K562 (cell line): ENCODE data around the gene ELMO3. TPM values are rescaled to one million over a fixed set of nuclear protein-coding genes. Genes with fewer than 3 reads are reported as not detected.
A peak's percentile ranks its signal among the peaks of the same experiment; 100 is the strongest.

Source experiments
- ATAC-seq: fragments of 200-7000 bp; cut with Tn5 transposase; 3 replicates; pipeline ENCODE4 v1.9.1; 2020; ENCODE audit warnings: moderate library complexity
- BruUV-seq: library from RNA; stranded (reverse); fragments of 400-500 nt; replicated peaks from 2 replicates; lab custom pipeline; 2021; lab: Mats Ljungman, UMichigan
- CTCF ChIA-PET: fragments of 300-600 bp; formaldehyde crosslinking; extraction: SDS; loops from one replicate; lab custom pipeline; 2021; ENCODE audit warnings: low intra/inter-chr PET ratio; lab: Yijun Ruan, JAX
- POLR2A ChIA-PET: fragments of 300-600, 350-650 bp; sonication (Branson Sonifier 250); formaldehyde crosslinking; extraction: SDS; loops from one replicate; lab custom pipeline; 2021; ENCODE audit warnings: antibody characterized with exemption, inconsistent platforms; lab: Yijun Ruan, JAX
- DNase-seq, 4 experiments: peaks; one replicate each; pipeline versions ENCODE4 v3.0.0 to v3.0.0-alpha.2; 2011 to 2018; ENCODE audit warnings: low spot score in 3 of 4, mixed read lengths in 3 of 4; ENCODE audit errors: extremely low read depth in 1 of 4
- FAIRE-seq: peaks from 2 replicates; lab custom pipeline; 2011; peaks lifted over from hg19 to GRCh38; lab: Jason Lieb, UNC
- H2AFZ ChIP-seq: 2 replicates; pipeline ENCODE4 v1.6.0; 2011; ENCODE audit warnings: low read depth, low read length, control low read depth, inconsistent platforms
- H3K27ac ChIP-seq: fragments of 200-600 bp; 3 replicates; pipeline ENCODE4 v1.8.0; 2011; ENCODE audit warnings: low read depth, mild to moderate bottlenecking, control low read depth, inconsistent platforms, low read length, moderate library complexity, mixed read lengths; ENCODE audit errors: extremely low read depth
- H3K27me3 ChIP-seq, 2 experiments: fragments of 300-600 bp in 1 of 2; 2 replicates in 1 of 2; 3 replicates in 1 of 2; pipeline versions ENCODE4 v1.6.0 to v1.8.0; 2011; ENCODE audit warnings: inconsistent platforms in 2 of 2, low read length in 2 of 2, mild to moderate bottlenecking in 1 of 2, mixed read lengths in 1 of 2, moderate library complexity in 1 of 2; ENCODE audit not compliant: control insufficient read depth in 2 of 2, insufficient read depth in 2 of 2
- H3K36me3 ChIP-seq: fragments of 300-600 bp; 3 replicates; pipeline ENCODE4 v1.8.0; 2011; ENCODE audit warnings: mild to moderate bottlenecking, low read length, inconsistent platforms; ENCODE audit not compliant: control insufficient read depth, insufficient read depth
- H3K4me1 ChIP-seq, 2 experiments: fragments of 200-600 bp in 1 of 2; replicated peaks in 1 of 2; 2 replicates in 1 of 2; 3 replicates in 1 of 2; pipeline versions ENCODE4 v1.5.1 to v1.8.0; 2011; ENCODE audit warnings: inconsistent platforms in 2 of 2, low read length in 2 of 2, mild to moderate bottlenecking in 1 of 2, mixed read lengths in 1 of 2, moderate library complexity in 1 of 2; ENCODE audit not compliant: control insufficient read depth in 2 of 2, insufficient read depth in 2 of 2
- H3K4me2 ChIP-seq: 2 replicates; pipeline ENCODE4 v1.6.1; 2011; ENCODE audit warnings: low read length, control low read depth, inconsistent platforms, mixed read lengths; ENCODE audit not compliant: insufficient read depth
- H3K4me3 ChIP-seq: fragments of 200-600 bp; sonication (generic), shearing (Covaris generic); 2 replicates; pipeline ENCODE4 v1.5.1; 2016; ENCODE audit warnings: control low read depth, inconsistent platforms
- H3K79me2 ChIP-seq: fragments of 200-600 bp; 3 replicates; pipeline ENCODE4 v1.8.0; 2011; ENCODE audit warnings: low read length, inconsistent platforms; ENCODE audit not compliant: control insufficient read depth, insufficient read depth
- H3K9ac ChIP-seq, 2 experiments: 2 replicates each; pipeline versions ENCODE4 v1.6.0 to v1.6.1; 2011; ENCODE audit warnings: low read depth in 2 of 2, low read length in 2 of 2, control low read depth in 1 of 2, inconsistent platforms in 1 of 2, mild to moderate bottlenecking in 1 of 2, mixed read lengths in 1 of 2; ENCODE audit not compliant: insufficient read depth in 1 of 2
- H3K9me1 ChIP-seq: one replicate; pipeline ENCODE4 v1.6.0; 2011; ENCODE audit warnings: inconsistent platforms, mild to moderate bottlenecking, low read length, moderate library complexity; ENCODE audit not compliant: control insufficient read depth, insufficient read depth
- H3K9me3 ChIP-seq: replicated peaks from 2 replicates; pipeline ENCODE4 v1.5.1; 2011; ENCODE audit warnings: low read depth, low read length, inconsistent platforms; ENCODE audit not compliant: control insufficient read depth, insufficient read depth
- H4K20me1 ChIP-seq: replicated peaks from 2 replicates; pipeline ENCODE4 v1.6.1; 2011; ENCODE audit warnings: low read length, inconsistent platforms, mixed read lengths; ENCODE audit not compliant: control insufficient read depth, insufficient read depth
- CC2D1A ChIP-seq: fragments of 450-650 bp; IDR thresholded peaks from 2 replicates; pipeline ENCODE4 v1.6.1; 2017; ENCODE audit warnings: mild to moderate bottlenecking
- HDAC2 ChIP-seq: fragments of 450-650 bp; IDR thresholded peaks from 2 replicates; pipeline ENCODE4 v1.6.1; 2016; ENCODE audit warnings: mild to moderate bottlenecking
- JUNB ChIP-seq: fragments of 450-650 bp; formaldehyde crosslinking; conservative IDR thresholded peaks from 2 replicates; pipeline ENCODE4 v1.4.0; 2020; ENCODE audit warnings: mild to moderate bottlenecking
- KAT8 ChIP-seq: fragments of 450-650 bp; IDR thresholded peaks from 2 replicates; pipeline ENCODE4 v1.6.1; 2016; ENCODE audit warnings: low read depth, mild to moderate bottlenecking
- MECOM ChIP-seq: fragments of 250-450 bp; sonication (Bioruptor Pico); IDR thresholded peaks from 2 replicates; pipeline ENCODE4 v1.8.0; 2022; ENCODE audit warnings: inconsistent platforms
- PHF20 ChIP-seq: fragments of 450-650 bp; IDR thresholded peaks from 2 replicates; pipeline ENCODE4 v1.6.1; 2018; ENCODE audit not compliant: partially characterized antibody
- POLR2G ChIP-seq: fragments of 200-400 bp; formaldehyde crosslinking; IDR thresholded peaks from 2 replicates; pipeline ENCODE4 v1.6.1; 2017; ENCODE audit warnings: low read depth, mild to moderate bottlenecking, antibody characterized with exemption, low read length, moderate library complexity
- PYGO2 ChIP-seq: fragments of 450-650 bp; IDR thresholded peaks from 2 replicates; pipeline ENCODE4 v1.6.1; 2016; ENCODE audit warnings: mild to moderate bottlenecking, missing genetic modification characterization, moderate library complexity, missing compliant biosample characterization
- RBM25 ChIP-seq: fragments of 200-400 bp; formaldehyde crosslinking; IDR thresholded peaks from 2 replicates; pipeline ENCODE4 v1.6.1; 2018; ENCODE audit warnings: low read length, low read depth, moderate library complexity; ENCODE audit not compliant: severe bottlenecking
- RCOR1 ChIP-seq, 2 experiments: IDR thresholded peaks; 2 replicates each; pipeline ENCODE4 v1.6.1; 2012; ENCODE audit warnings: low read depth in 2 of 2, low read length in 2 of 2, borderline replicate concordance in 1 of 2, improper control_type of control experiment in 1 of 2
- SP1 ChIP-seq: sonication (generic); formaldehyde crosslinking; IDR thresholded peaks from 2 replicates; pipeline ENCODE4 v1.8.1; 2022; ENCODE audit warnings: mild to moderate bottlenecking, missing genetic modification reagents
- TARDBP ChIP-seq: fragments of 450-650 bp; IDR thresholded peaks from 2 replicates; pipeline ENCODE4 v1.6.1; 2016
- ZC3H11A ChIP-seq: IDR thresholded peaks from 2 replicates; pipeline ENCODE4 v1.6.1; 2012; ENCODE audit warnings: low read depth, low read length, improper control_type of control experiment
- ZNF589 ChIP-seq: fragments of 200-800 bp; sonication (Bioruptor generic); IDR thresholded peaks from 2 replicates; pipeline ENCODE4 v1.6.1; 2016; ENCODE audit warnings: low read depth, missing genetic modification characterization, missing compliant biosample characterization
- WGBS: fragments of 100-300 bp; shearing (Covaris generic); methylation state at CpG from one replicate; pipeline ENCODE4 v1.1.6; 2016; ENCODE audit warnings: low coverage, mixed read lengths; ENCODE audit not compliant: insufficient coverage; ENCODE audit errors: missing lambda C conversion rate; 5-methylcytosine and 5-hydroxymethylcytosine counted together
- in situ Hi-C: fragments of 300-500 bp; cut with MboI; formaldehyde crosslinking; loops from 4 replicates; pipeline ENCODE4 v1.15.0; 2018; ENCODE audit warnings: inconsistent platforms, mixed read lengths
- intact Hi-C: fragments of 100-400 bp; cut with micrococcal nuclease; formaldehyde crosslinking; loops from 2 replicates; pipeline ENCODE4 v1.14.2; 2022
- polyA plus RNA-seq, 8 experiments: library from polyadenylated mRNA; depleted of rRNA in 4 of 8; stranded (reverse) in 5 of 8; unstranded in 3 of 8; fragments of >200 nt; fragmentation: Nextera tagmentation in 2 of 8; fragmentation: Illumina TruSeq in 1 of 8; extraction: Ambion mirVana in 2 of 8; extraction: Trizol in 1 of 8; gene quantifications; 2 replicates each; pipeline versions ENCODE4 v1.2.1 to v1.2.3, GENCODE V29; 2011 to 2014; ENCODE audit warnings: inconsistent platforms in 1 of 8, missing spikeins in 1 of 8
- total RNA-seq, 7 experiments: library from RNA; depleted of rRNA in 6 of 7; stranded (reverse); fragments of >200 nt in 6 of 7; fragmentation: Illumina TruSeq in 2 of 7; extraction: Trizol in 2 of 7; gene quantifications; 2 replicates each; pipeline versions ENCODE4 v1.2.1 to v1.2.3, GENCODE V29; 2011 to 2021; ENCODE audit warnings: low replicate concordance in 1 of 7
- TF ChIP-seq, protein P1 (sequence below), 3 experiments: fragments of 200-800 bp in 1 of 3; fragments of 250-450 bp in 1 of 3; fragments of 450-650 bp in 1 of 3; sonication (Bioruptor Pico) in 1 of 3; sonication (Bioruptor generic) in 1 of 3; formaldehyde crosslinking in 1 of 3; IDR thresholded peaks; 2 replicates each; pipeline versions ENCODE4 v1.6.1 to v1.8.0; 2016 to 2022; ENCODE audit warnings: mild to moderate bottlenecking in 2 of 3, missing genetic modification characterization in 2 of 3, missing compliant biosample characterization in 1 of 3, moderate library complexity in 1 of 3
- TF ChIP-seq, protein P2 (sequence below): sonication (generic); formaldehyde crosslinking; IDR thresholded peaks from 2 replicates; pipeline ENCODE4 v1.8.0; 2022; ENCODE audit warnings: mild to moderate bottlenecking, missing genetic modification reagents

ELMO3 gene
- total and polyA plus RNA-seq, 9 of the 15 experiments (the other 6 are each of a cell fraction or from before 2014, with no cell fraction given) = 0.04 to 5.1 (median 1.5) TPM

DNA sequence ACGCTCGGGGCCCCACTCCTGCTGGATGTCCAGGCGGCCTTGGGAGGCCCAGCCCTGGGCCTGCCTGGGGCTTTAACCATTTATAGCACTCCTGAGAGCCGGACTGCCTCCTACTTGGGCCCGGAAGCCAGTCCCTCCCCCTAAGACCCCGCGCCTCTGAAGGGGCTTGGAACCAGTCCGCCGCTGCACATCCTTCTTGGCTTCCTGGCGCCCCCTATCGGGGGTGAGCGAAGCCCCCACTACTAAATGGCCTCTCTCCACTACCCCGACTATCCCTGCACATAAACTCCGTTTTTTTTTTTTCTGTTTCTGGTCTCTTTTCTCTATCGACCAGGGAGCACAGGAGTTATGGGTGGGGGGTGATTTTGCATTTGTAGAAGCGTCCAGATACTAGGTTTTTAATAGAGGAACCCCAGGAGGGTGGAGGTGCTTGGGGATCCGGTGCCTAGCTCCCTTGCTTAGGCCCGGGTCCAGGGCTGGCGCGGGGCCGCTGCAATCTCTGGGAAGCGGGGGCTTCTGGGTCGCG is 29.2 kb upstream of the ELMO3 start (continued):
- TF ChIP-seq RCOR1 (IDR thresholded peaks at IDR 0.05; ENCODE audit: borderline replicate concordance in 1 of 2, low read depth in 2 of 2, low read length in 2 of 2) = 0 out of 4 replicates have a peak, but pooled peaks of 1 of the 2 experiments have one; percentile 41
- no peak for TF ChIP-seq SP1
- TF ChIP-seq HDAC2 = 0 out of 2 replicates have a peak, but pooled peaks have one; percentile 15
- TF ChIP-seq PYGO2 = no peak
- TF ChIP-seq RBM25 = no peak
- TF ChIP-seq, all 486 proteins: peak for 21

- peak; percentile 90 for ATAC-seq
- H3K9me3 ChIP-seq = no peaks in the 10 kb centered on the region
- 4% methylated on average over 4 of the region's 50 CpGs for WGBS
- no peaks in the 10 kb centered on the region for H3K79me2 ChIP-seq
- H3K36me3 ChIP-seq = peaks cover 8% of the 10 kb centered on the region; the same call in 2 of the 3 replicates
- intact Hi-C loops = no loop called here
- H4K20me1 ChIP-seq = no peaks in the 10 kb centered on the region
- H3K4me3 ChIP-seq = peak within 1 kb of the TSS; percentile 36
- in situ Hi-C loops = loop anchor here (25.0 kb wide), 1 partner anchor 208 kb away; the partner anchor contains the start of gene CES3
- peak; percentile 87 to 94 (median 91) for DNase-seq
- no TSS peak for BruUV-seq
- peak within 1 kb of the TSS; percentile 68 for H3K27ac ChIP-seq
- H3K4me1 ChIP-seq = peaks cover 20 to 62% of the 10 kb centered on the region in 2 experiments; a peak in 4 of 5 replicates
- H3K9ac ChIP-seq = peak within 1 kb of the TSS; percentile 69 to 85
- ChIA-PET POLR2A (interaction anchor here (0.5 to 1.2 kb wide), 5 partner anchors 10 to 611 kb away, joined by 3 to 5 read pairs (median 4); partner anchors contain the start of gene NAE1), CTCF (no interaction called here)
- H3K9me1 ChIP-seq = no peaks in the 10 kb centered on the region
- no peaks in the 10 kb centered on the region for H3K27me3 ChIP-seq
- peak within 1 kb of the TSS; percentile 92 for H3K4me2 ChIP-seq
- peak; percentile 48 for FAIRE-seq
- peak within 1 kb of the TSS; percentile 82 for H2AFZ ChIP-seq
- TF ChIP-seq PHF20 (no peak), TARDBP (no peak), ZC3H11A (no peak), KAT8 (no peak), MECOM (CRISPR knock-in tag) (peak; percentile 89), ZNF589 (CRISPR knock-in tag) (no peak), POLR2G (peak; percentile 82), CC2D1A (no peak), JUNB (CRISPR knock-in tag) (no peak), RCOR1 (IDR thresholded peaks at IDR 0.05; ENCODE audit: borderline replicate concordance in 1 of 2, low read depth in 2 of 2, low read length in 2 of 2) (peak in 1 of 2 experiments; percentile 93; a peak in 3 of 4 replicates)
- TF ChIP-seq, protein P1, sequence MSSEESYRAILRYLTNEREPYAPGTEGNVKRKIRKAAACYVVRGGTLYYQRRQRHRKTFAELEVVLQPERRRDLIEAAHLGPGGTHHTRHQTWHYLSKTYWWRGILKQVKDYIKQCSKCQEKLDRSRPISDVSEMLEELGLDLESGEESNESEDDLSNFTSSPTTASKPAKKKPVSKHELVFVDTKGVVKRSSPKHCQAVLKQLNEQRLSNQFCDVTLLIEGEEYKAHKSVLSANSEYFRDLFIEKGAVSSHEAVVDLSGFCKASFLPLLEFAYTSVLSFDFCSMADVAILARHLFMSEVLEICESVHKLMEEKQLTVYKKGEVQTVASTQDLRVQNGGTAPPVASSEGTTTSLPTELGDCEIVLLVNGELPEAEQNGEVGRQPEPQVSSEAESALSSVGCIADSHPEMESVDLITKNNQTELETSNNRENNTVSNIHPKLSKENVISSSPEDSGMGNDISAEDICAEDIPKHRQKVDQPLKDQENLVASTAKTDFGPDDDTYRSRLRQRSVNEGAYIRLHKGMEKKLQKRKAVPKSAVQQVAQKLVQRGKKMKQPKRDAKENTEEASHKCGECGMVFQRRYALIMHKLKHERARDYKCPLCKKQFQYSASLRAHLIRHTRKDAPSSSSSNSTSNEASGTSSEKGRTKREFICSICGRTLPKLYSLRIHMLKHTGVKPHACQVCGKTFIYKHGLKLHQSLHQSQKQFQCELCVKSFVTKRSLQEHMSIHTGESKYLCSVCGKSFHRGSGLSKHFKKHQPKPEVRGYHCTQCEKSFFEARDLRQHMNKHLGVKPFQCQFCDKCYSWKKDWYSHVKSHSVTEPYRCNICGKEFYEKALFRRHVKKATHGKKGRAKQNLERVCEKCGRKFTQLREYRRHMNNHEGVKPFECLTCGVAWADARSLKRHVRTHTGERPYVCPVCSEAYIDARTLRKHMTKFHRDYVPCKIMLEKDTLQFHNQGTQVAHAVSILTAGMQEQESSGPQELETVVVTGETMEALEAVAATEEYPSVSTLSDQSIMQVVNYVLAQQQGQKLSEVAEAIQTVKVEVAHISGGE (CRISPR knock-in tag; IDR thresholded peaks at IDR 0.05) = no peak
- TF ChIP-seq, protein P2, sequence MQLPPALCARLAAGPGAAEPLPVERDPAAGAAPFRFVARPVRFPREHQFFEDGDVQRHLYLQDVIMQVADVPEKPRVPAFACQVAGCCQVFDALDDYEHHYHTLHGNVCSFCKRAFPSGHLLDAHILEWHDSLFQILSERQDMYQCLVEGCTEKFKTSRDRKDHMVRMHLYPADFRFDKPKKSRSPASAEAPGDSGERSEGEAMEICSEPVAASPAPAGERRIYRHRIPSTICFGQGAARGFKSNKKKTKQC (CRISPR knock-in tag) = no peak
Observed at GRCh38 chr16:67170168-67170948, 28.6 kb upstream of the ELMO3 start, which contains the start of gene NOL3. Gene NOL3 (plus strand): TSS chr16:67170538.
